GM12892 (cell line): ENCODE data around the gene PLD1.

ENCODE experiments used
- DNase-seq: peaks from one replicate; pipeline ENCODE4 v3.0.0; 2011; ENCODE audit not compliant: insufficient read length
- FAIRE-seq: peaks from 2 replicates; lab custom pipeline; 2011; peaks lifted over from hg19 to GRCh38; lab: Jason Lieb, UNC
- POLR2A ChIP-seq: IDR thresholded peaks from 2 replicates; pipeline ENCODE4 v1.6.1; 2011; ENCODE audit warnings: low read depth, low read length, control low read depth
- POLR2AphosphoS5 ChIP-seq: IDR thresholded peaks from 2 replicates; pipeline ENCODE4 v1.6.1; 2011; ENCODE audit warnings: low read depth, low read length, control low read depth
- TAF1 ChIP-seq: IDR thresholded peaks from 2 replicates; pipeline ENCODE4 v1.6.1; 2011; ENCODE audit warnings: low read depth, mild to moderate bottlenecking, control low read depth, low read length, borderline replicate concordance

The PLD1 gene

DNA sequence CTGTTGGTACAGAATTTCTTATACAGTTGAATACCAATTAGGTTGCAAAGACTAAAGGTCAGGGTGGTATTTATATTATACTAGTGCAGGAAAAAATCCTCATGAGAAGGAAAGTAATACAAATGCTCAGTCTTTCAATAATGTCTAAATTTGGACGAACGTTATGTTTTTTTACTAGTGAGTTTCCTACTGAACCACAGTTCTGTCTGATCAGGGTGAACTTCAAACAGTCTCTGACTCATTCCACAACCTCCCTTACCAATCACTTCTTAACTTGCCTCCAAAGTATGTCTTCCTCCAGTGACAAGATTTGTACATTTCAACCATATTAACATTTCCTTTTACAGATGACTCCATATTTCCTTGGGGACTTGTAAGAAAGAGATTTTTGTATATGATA lies 36.3 kb upstream of the PLD1 start:
- FAIRE-seq: peak; percentile 48
- TF ChIP-seq POLR2AphosphoS5 (no peak), TAF1 (no peak), POLR2A (no peak)
- no peak for DNase-seq

DNA sequence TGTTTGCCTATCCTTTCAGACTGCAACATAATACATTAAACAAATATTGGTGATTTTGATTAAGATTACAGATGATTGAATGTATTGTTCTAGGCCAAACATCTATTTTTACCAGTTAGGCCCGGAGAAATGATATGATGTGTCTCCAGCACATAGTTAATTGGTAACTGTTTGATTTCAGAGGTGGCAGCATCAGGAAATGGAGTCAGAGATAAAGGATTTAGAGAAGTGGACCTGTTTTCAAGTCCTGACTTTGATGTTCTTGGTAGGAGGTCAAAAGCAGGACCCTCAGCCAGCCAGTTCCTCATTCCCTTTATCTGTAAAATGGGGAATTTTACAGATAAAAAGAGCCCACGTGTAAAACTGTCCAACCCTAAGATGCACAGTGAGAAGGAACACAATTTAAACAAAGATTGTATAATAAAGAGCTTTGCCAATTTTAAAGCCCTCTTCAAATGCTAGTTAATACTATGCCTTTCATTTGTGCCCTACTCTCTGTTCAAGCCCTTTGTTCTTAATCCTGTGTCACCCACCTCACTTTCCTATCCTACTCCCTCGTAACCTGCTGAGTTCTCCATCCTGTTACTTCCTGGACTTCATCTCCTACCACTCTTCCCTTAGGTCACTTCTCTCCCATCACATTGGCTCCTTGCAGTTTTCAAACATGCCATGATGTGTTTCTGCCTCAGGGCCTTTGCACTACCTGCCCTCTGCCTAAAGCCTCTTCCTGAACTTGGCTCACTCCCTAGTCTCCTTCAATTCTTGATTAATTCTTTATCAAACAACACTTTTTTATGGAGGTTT lies 35.4 kb upstream of the PLD1 start:
- no peak for FAIRE-seq
- DNase-seq: no peak
- TF ChIP-seq TAF1: no peak
- no peak for TF ChIP-seq POLR2A
- TF ChIP-seq POLR2AphosphoS5: no peak

DNA sequence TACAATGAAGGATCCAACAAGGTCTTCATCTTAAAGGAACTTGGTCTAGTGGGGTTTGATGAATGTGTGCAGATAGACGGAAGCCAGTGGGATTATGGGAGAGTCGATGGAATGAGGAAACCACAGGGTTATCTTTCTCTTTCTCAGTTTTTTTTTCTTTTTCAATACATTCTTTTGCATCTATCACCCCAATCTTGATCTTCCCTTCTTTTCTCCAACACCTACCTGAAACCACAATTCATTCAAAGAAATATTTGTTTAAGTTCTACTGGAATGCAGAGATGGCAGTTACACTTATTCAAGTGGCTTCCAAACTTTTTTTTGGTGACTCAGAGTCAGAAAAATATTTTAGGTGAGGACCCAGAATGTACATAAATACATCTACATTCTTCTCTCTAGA lies 34.6 kb upstream of the PLD1 start:
- DNase-seq (no peak), FAIRE-seq (no peak)
- no peak for TF ChIP-seq POLR2A
- TF ChIP-seq POLR2AphosphoS5: no peak
- no peak for TF ChIP-seq TAF1

DNA sequence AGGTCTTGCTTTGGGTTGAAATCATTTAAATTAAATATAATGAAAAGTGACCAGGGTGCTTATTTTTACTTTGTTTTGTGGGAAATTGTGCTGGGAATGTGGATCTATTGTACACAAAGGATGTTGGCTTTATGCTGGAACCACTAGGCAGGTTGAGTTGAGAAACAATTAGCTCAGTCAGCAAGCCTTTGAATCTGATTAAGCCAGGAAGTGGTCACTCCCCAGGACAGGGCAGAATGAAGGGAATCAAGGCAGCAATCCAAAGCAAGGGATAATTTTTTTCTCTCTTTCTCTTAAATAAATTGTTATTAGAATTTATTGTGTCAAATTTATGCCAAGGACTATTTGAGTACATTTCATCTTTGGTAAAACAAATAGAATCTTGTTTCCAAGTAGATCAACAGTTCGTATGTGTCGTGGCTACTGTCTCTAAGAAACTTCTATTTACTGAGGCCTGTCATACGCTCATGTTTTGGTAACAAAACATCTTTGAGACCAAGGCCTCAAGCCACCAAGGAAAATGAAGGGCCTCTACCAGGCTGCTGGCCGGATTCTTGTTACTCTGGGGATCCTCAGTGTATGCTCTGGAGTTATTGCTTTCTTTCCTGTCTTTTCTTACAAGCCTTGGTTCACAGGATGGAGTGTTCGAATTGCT lies 32.7 kb upstream of the PLD1 start, which contains the start of gene TMEM212:
TSS of gene TMEM212 (plus strand) at position 486 of the 655 bp plus-strand sequence. CDS start at position 521, 35 bp downstream.
- TF ChIP-seq POLR2A: no peak
- no peak for TF ChIP-seq POLR2AphosphoS5
- no peak for TF ChIP-seq TAF1
- FAIRE-seq (no peak), DNase-seq (no peak)

DNA sequence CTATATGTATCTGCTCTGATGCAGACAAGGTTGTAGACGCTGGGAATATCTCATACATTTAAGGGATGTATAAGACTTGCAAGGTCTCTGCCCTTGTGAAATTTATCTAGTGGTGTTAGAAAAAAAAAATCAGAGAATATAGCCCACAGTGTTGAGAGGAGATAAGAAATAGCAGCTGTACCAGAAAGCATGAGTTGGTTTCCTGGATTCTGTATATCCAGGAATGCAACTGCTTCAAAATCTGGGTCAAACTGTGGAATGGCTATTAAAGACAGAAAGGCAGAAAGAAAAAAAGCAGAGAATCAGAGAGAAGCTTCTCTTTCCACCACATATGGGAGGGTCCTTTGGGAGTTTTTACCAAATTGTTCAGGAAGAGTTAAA lies 31.3 kb upstream of the PLD1 start:
- no peak for FAIRE-seq
- TF ChIP-seq POLR2A (no peak), POLR2AphosphoS5 (no peak), TAF1 (no peak)
- no peak for DNase-seq

DNA sequence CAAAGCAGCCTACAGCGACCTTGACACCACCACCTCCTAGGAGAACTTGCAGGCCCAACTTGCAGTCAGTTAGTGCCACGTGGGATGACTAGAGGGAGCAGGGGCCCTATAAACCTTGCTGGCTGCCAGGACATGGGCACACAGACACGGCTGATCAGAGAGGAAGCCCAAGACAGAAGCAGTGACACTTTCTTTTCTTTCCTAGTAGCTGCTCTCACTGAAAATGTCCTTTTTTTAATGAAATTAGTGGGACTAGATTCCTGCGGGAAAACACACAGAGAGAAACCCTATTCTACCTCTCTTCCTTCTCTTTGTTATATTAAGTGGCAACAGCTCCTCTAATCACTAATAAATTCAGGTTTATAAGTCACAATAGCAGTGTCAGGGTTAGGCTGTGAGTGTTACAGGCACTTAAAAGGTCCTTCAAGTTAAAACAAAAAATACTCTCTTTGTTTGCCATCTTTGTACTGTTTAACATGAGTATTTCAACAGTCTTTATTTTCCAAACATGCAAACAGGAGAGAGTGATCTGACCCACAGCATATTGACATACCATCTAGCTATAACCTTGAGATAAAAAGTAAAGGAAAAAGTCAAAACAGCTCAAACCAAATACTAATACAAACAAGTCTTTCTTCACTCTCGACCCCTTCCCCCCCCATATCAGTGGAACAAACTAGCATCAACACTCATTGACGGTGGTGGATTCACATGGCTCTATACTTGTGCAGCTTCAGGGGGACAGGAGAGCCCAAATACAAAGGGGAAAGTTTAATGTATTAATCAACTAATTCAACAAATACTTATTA lies 30.7 kb upstream of the PLD1 start:
- TF ChIP-seq TAF1: no peak
- no peak for TF ChIP-seq POLR2A
- TF ChIP-seq POLR2AphosphoS5: no peak
- DNase-seq (no peak), FAIRE-seq (no peak)

DNA sequence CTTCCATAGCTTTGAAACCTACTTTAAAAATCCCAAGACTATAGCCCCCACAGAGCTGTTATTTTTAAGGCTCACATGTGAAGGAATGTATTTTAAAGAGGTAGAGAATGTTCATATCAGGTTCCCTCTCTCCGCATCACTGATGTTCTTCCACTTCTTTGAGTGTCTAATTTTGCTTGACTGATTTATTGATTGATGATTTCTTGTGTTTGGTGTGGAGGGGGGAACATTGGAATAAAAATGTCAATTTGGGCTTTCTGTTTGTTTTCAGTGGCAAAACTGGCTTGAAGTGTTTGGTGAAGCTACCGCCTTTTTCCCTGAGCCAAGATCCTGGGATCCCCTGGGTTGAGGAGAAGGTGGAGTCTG lies 30.1 kb upstream of the PLD1 start:
- TF ChIP-seq POLR2A: no peak
- DNase-seq: no peak
- no peak for FAIRE-seq

DNA sequence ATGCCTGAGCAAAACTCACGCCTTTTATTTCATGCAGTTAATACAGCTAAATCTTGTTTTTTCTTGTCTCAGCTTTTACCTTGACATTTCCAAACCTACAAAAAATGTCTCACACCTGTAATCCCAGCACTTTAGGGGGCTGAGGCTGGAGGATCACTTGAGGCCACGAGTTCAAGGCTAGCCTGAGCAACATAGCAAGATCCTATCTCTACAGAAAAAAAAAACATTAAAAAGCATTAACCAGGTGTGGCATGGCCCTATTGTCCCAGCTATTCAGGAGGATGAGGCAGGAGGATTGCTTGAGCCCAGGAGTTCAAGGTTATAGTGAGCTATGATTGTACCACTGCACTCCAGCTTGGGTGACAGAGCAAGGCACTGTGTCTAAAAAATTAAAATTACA lies 29.0 kb upstream of the PLD1 start:
- FAIRE-seq (no peak), DNase-seq (no peak)
- no peak for TF ChIP-seq TAF1
- TF ChIP-seq POLR2A: no peak
- TF ChIP-seq POLR2AphosphoS5: no peak

DNA sequence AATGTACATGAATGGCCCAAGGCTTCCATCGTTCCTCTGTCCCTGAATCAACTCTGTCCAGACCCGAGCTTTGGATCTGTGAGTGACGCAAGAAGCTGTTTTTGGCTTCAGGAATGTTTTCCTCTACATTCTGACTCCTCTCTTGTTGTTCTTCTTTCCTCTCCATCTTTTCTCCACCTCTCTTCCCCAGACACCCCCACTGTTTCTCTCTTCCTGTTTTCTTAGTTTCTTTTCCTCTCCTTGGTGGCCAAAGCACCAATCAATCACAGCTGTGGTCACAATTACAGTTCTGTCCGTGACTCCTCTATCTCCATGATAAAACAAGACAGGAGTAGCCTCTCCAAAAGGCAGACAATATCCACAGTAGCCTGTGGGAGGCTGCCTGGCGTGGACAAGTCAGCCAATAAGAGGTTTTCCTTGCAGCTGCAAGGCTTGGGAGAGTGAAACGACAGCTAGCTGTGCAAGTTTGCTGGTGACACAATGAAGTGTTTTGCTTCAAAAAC lies 28.0 kb upstream of the PLD1 start:
- DNase-seq (no peak), FAIRE-seq (no peak)
- no peak for TF ChIP-seq POLR2AphosphoS5
- TF ChIP-seq POLR2A: no peak
- TF ChIP-seq TAF1: no peak

DNA sequence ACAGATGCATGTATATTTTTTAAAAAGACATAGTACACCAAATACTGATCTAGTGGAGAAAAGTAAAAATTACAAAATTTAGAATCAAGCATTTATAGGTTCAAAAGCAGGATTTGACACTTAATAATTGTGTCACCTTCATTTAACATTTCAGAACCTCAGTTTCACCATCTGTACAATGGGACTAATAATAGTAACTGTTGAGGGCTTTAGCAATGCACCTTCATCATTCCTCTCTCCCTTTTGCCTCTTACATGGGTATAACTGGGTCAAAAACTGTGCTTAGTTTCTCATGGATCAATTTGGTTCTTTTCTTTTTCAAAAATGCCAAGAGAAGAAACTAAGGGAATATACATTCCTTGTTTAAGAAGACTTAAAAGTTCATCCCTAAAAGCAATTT lies 27.4 kb upstream of the PLD1 start:
- FAIRE-seq: no peak
- no peak for TF ChIP-seq POLR2AphosphoS5
- TF ChIP-seq TAF1: no peak
- no peak for TF ChIP-seq POLR2A
- DNase-seq: no peak

DNA sequence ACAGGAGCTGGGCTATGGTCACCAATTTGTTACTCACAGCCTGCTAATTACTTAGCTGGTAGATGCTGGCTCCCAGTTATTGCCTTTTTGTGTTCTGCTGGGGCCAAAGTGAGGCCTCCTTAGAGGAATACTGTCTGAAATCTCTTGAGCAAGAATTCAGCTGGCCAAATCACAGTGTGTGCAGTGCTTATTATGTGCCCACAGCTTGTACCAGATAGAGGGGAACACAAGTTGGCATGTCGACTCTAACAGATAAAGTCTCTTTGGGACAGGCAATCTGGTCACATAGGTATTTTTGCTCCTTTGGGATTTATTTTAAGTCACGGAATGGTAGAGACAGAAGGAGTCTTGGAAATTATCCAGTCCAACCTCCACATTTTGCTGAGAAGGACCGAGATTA lies 26.6 kb upstream of the PLD1 start:
- DNase-seq (no peak), FAIRE-seq (no peak)
- TF ChIP-seq TAF1 (no peak), POLR2AphosphoS5 (no peak), POLR2A (no peak)
